Activated T-cell treated with anti-CD3 and anti-CD28 coated beads, Interleukin-2, amount 50 U/mL, for 1 hour (primary cell): Measurements from ENCODE around the gene ADAMTS9.

Source experiments
- DNase-seq: peaks from one replicate; pipeline ENCODE4 v3.0.0-alpha.2; 2020

The ADAMTS9 gene

DNA sequence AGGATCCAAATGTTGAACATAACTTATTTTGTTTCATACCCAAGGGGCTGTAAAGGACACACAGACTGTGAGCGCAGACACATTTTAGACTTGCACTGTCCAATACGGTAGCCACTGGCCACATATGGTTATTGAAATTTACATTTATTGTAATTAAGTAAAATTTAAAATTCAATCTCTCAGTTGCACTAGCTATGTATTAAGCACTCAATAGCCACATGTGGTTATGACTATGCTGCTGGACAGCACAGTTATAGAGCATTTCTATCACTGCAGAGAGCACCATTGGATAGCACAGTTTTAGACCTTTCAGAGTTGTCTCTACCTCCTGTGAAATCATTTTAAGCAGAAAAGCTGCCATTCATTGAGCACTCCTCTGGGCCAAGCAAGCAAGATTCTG is 204.3 kb downstream of the ADAMTS9 start:
- no peak for DNase-seq

DNA sequence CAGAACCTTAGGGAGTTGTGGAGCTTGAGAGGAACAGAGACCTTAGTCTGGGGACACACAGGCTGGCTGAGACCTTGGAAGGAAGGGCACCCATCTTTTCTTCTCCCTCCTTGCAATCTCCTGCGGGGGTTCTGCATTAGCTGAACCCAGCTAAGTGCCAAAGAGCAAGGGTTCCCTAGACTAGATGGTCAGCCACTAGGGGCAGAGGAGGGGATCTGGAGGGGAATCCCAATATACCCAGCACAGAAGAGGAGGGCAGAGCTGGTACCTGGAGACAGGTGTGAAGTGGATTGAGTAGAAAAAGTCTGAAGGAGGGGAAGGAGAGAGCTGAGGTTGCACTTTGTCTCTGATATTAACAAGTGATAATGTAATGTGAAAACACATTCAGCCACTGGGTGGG is 212.8 kb downstream of the ADAMTS9 start:
- DNase-seq = no peak

DNA sequence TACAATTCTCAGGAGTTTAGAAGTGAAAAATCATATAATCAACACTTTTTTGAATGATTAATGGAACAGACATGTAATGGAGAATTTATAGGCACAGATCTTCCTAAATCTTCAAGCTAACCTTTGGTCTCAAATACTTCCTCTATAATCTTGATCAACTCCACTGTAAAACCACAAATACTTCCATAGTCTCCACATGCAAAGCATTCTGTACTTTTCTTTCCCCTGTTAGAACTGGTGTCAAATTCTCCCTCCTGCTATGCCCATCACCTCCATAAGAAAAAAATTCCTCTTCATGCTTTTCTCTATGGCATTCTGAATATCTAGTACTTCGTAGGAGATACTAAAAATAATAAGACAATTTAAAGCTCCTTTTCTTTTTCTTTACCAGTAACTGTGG is 214.3 kb downstream of the ADAMTS9 start:
- DNase-seq = no peak

DNA sequence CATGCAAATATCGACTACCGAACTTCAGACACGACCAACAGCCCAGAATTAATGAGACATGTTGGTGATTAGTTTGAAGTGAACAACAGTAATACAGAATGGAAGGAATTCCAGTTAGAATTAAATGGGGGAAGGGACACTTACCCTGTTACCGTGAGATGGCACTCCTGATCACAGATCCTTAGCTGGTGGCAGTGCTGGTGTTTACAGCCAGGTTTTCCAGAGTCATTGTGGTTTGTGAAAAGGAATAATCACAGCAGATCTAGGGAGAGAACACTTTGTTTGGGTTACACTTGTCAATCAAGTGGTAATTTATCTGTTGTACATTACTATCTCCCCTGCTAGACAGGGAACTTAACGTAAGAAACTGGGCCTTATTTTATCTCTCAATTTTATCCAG is 217.4 kb downstream of the ADAMTS9 start:
- DNase-seq = no peak

DNA sequence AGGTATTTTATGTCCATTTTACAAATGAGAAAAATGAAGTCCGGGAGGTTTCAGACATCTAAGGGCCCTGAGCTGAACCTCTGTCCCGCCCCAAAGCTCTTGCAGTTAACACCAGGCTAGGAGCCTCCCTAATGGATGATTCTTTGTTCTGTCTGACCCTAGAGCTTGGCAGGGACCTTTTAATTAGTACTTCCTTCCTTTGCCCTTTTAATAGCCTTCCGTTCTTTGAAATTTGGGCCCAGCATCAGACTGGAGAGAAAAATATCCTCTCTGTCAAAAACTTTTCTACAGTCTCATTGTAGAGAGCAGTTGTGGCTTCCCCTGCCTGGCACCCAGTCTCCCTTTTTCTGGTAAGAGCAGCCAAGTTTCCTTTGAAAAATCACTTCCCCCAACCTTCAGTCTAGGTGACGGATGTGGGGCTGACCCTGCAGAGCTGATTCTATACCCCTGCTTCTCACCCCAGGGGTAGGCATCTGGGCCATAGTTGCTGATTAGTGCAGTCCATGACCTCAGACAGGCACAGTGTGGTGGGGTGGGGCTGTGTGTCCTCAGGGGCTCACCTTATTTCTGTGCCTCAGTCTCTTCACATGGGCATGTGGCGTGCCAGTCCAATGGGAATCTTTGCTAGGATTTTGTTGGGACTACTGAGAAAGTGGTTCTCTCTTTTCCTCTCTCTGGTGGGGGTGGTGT is 220.4 kb downstream of the ADAMTS9 start:
- no peak for DNase-seq
